Prostate gland (tissue), 2 donors: ENCODE data around the gene CDC37. TPM values are rescaled to one million over a fixed set of nuclear protein-coding genes. Genes with fewer than 3 reads are reported as not detected.
A peak's percentile ranks its signal among the peaks of the same experiment; 100 is the strongest.

Source experiments
- DNase-seq: peaks from one replicate; pipeline ENCODE4 v3.0.0-alpha.2; 2019; ENCODE audit warnings: low spot score
- H3K27ac ChIP-seq, 2 donors: fragments of 200-600 bp; sonication (generic); 2 replicates each; pipeline ENCODE4 v1.5.1; 2017 to 2019
- H3K27me3 ChIP-seq: fragments of 200-600 bp; sonication (generic); replicated peaks from 2 replicates; pipeline ENCODE4 v1.5.1; 2019; ENCODE audit not compliant: insufficient read depth
- H3K36me3 ChIP-seq, 2 donors: fragments of 200-600 bp; sonication (generic); 1 replicate in 1 of 2; 2 replicates in 1 of 2; pipeline versions ENCODE4 v1.5.1 to v1.8.1; 2017 to 2019
- H3K4me1 ChIP-seq: fragments of 200-600 bp; sonication (generic); replicated peaks from 2 replicates; pipeline ENCODE4 v1.5.1; 2019
- H3K4me3 ChIP-seq, 2 donors: fragments of 200-600 bp; sonication (generic); 2 replicates each; pipeline ENCODE4 v1.5.1; 2017 to 2019
- H3K9me3 ChIP-seq: fragments of 200-600 bp; sonication (generic); 2 replicates; pipeline ENCODE4 v1.5.1; 2017
- POLR2A ChIP-seq: fragments of 450-650 bp; IDR thresholded peaks from one replicate; pipeline ENCODE4 v1.6.1; 2016; ENCODE audit warnings: antibody characterized with exemption, mild to moderate bottlenecking
- POLR2AphosphoS5 ChIP-seq: sonication (generic); formaldehyde crosslinking; IDR thresholded peaks from one replicate; pipeline ENCODE4 v1.6.1; 2017; ENCODE audit warnings: antibody characterized with exemption
- WGBS: methylation state at CpG from one replicate; pipeline ENCODE4 v1.1.5; 2018; 5-methylcytosine and 5-hydroxymethylcytosine counted together
- intact Hi-C: fragments of 100-400 bp; cut with DNase I; formaldehyde crosslinking; loops from one replicate; pipeline ENCODE4 v1.14.2; 2022
- total RNA-seq, 2 donors: library from RNA; depleted of rRNA; stranded (reverse); fragments of >200 nt; gene quantifications; one replicate each; pipeline ENCODE4 v1.1.0, GENCODE V29; 2016
- TF ChIP-seq, protein P1 (sequence below), 4 experiments: fragments of 200-600 bp in 2 of 4; fragments of 450-650 bp in 2 of 4; sonication (generic) in 2 of 4; IDR thresholded peaks; 1 replicate in 3 of 4; 2 replicates in 1 of 4; pipeline ENCODE4 v1.5.1; 2016 to 2019; ENCODE audit warnings: antibody characterized with exemption in 4 of 4, mild to moderate bottlenecking in 2 of 4, moderate library complexity in 2 of 4

The CDC37 gene
- total RNA-seq, 2 donors from 2014 or later: 135 to 159 TPM

DNA sequence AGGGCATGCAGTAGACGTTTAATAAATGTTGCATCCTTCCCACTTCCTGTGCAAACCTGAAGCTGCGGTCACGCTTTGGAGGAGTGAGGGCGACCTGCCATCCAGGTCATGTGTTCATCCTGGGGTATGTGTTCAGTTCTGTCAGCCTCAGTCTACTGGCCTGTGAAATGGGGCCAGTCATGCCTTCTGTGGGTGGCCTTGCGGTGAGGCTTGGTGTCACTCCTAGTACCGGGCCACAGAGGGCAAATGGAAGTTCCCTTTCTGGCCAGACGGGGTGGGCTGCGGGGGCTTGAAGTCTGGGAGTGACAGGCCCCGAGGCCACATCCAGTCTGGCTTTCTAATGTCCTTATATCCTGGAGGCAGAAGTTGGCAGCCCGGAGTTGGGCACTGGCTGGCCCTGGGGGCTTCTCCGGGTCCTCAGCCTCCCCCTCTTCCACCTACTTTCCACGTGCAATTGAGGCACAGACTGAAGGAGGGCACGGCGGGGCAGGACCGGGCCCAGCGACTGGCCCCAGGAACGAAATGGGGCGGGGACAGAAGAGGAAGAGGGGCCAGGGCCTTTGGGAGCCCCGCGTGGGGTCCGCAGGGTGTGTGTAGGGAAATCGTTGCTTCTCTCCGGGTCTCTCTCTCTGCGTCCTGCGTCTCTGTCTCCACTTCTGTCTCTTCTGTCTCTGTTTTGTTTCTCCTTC, 28.1 kb upstream of the CDC37 start:
- Histone ChIP-seq H3K9me3 (no peaks in the 10 kb centered on the region), H3K27ac (peak overlapping the region; percentile 56 to 65), H3K36me3 (no peaks in the 10 kb centered on the region), H3K4me3 (peak overlapping the region; percentile 49 to 56), H3K4me1 (peaks cover 12% of the 10 kb centered on the region), H3K27me3 (no peaks in the 10 kb centered on the region)
- DNase-seq: no peak
- TF ChIP-seq POLR2A (no peak), POLR2AphosphoS5 (no peak)
- TF ChIP-seq, protein P1, sequence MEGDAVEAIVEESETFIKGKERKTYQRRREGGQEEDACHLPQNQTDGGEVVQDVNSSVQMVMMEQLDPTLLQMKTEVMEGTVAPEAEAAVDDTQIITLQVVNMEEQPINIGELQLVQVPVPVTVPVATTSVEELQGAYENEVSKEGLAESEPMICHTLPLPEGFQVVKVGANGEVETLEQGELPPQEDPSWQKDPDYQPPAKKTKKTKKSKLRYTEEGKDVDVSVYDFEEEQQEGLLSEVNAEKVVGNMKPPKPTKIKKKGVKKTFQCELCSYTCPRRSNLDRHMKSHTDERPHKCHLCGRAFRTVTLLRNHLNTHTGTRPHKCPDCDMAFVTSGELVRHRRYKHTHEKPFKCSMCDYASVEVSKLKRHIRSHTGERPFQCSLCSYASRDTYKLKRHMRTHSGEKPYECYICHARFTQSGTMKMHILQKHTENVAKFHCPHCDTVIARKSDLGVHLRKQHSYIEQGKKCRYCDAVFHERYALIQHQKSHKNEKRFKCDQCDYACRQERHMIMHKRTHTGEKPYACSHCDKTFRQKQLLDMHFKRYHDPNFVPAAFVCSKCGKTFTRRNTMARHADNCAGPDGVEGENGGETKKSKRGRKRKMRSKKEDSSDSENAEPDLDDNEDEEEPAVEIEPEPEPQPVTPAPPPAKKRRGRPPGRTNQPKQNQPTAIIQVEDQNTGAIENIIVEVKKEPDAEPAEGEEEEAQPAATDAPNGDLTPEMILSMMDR (IDR thresholded peaks at IDR 0.05): no peak
- WGBS: 18% methylated on average over 25 of the region's 25 CpGs
- intact Hi-C loops: no loop called here

DNA sequence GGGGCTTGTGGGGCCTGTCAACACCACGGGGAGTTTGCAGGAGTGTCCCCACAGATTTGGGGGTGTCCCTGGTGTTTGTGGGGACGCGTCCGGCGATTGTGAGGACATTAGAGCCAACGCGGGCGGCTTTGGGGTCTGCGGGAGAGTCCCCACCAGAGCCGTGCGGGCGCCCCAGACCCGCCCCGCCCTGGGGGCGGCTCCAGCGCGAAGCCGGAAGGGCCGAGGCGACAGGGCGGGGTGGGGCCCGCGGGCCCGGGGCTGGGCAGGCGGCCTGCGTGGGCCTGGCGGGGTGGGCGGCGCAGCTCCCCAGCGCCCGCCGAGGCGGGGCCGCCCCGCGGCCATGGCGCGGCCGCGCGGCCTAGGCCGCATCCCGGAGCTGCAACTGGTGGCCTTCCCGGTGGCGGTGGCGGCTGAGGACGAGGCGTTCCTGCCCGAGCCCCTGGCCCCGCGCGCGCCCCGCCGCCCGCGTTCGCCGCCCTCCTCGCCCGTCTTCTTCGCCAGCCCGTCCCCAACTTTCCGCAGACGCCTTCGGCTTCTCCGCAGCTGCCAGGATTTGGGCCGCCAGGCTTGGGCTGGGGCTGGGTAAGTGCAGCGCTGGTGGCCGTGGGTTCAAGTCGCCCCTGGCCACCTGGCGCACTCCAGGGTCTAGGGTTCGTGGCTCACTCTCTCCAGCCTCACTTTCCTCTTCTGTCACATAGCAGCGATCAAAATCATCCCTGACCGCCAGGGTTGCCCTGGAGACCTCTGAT, 27.3 kb upstream of the CDC37 start:
- H3K4me1 ChIP-seq: peaks cover 12% of the 10 kb centered on the region
- intact Hi-C loops: no loop called here
- 7% methylated on average over 35 of the region's 75 CpGs for WGBS
- H3K27me3 ChIP-seq: no peaks in the 10 kb centered on the region
- DNase-seq: peak; percentile 48
- H3K4me3 ChIP-seq: peak overlapping the region; percentile 49 to 56
- TF ChIP-seq POLR2A (no peak), POLR2AphosphoS5 (no peak)
- TF ChIP-seq, protein P1 (IDR thresholded peaks at IDR 0.05): no peak
- H3K36me3 ChIP-seq: no peaks in the 10 kb centered on the region
- peak overlapping the region; percentile 56 to 65 for H3K27ac ChIP-seq
- no peaks in the 10 kb centered on the region for H3K9me3 ChIP-seq

DNA sequence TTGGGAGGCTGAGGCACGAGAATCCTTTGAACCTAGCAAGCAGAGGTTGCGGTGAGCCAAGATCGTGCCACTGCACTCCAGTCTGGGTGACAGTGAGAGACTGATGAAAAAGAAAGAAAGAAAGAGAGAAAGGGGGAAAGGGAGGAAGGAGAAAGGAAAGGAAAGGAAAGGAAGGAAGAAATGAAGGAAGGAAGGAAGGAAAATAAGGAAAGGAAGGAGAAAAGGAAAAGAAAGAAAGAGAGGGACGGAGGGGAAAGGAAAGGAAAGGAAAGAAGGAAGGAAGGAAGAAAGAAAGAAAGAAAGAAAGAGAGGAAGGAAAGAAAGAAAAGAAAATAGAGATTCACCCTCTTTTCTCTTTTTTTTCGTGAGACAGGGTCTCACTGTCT, 25.6 kb upstream of the CDC37 start:
- 73% methylated on average over 5 of the region's 5 CpGs for WGBS
- DNase-seq: no peak
- no peak overlapping the region for H3K27ac ChIP-seq

DNA sequence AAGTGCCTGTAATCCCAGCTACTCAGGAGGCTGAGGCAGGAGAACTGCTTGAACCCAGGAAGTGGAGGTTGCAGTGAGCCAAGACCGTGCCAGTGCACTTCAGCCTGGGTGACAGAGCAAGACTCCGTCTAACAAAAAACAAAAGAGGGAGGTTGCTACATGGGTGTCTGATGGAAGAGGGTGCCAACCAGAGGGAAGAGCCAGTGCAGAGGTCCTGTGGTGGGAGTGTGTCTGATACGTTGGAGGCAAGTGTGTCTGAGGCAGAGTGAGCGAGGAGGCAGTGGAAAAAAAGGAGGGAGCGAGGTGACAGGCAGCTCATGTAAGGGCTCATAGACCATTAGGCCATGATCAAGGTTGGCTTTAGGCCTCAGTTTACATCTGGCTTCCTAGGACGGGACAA, 23.8 kb upstream of the CDC37 start:
- Histone ChIP-seq H3K9me3 (no peaks in the 10 kb centered on the region), H3K4me1 (peaks cover 9% of the 10 kb centered on the region), H3K36me3 (no peaks in the 10 kb centered on the region), H3K27me3 (no peaks in the 10 kb centered on the region), H3K27ac (no peak overlapping the region), H3K4me3 (no peak overlapping the region)
- TF ChIP-seq, protein P1 (IDR thresholded peaks at IDR 0.05): no peak
- no peak for TF ChIP-seq POLR2A
- no peak for TF ChIP-seq POLR2AphosphoS5
- intact Hi-C loops: no loop called here
- WGBS: 84% methylated on average over 6 of the region's 6 CpGs
- DNase-seq: no peak

More for the DNA sequence above, 25.6 kb upstream of the CDC37 start:
- H3K9me3 ChIP-seq: no peaks in the 10 kb centered on the region
- H3K4me1 ChIP-seq: peaks cover 12% of the 10 kb centered on the region
- H3K27me3 ChIP-seq: no peaks in the 10 kb centered on the region
- no peaks in the 10 kb centered on the region for H3K36me3 ChIP-seq
- H3K4me3 ChIP-seq: no peak overlapping the region
- intact Hi-C loops: no loop called here
- TF ChIP-seq POLR2A: no peak
- TF ChIP-seq POLR2AphosphoS5: no peak
- TF ChIP-seq, protein P1 (IDR thresholded peaks at IDR 0.05): no peak
